MCF 10A (cell line): Measurements from ENCODE around the gene SHC3. TPM values are rescaled to one million over a fixed set of nuclear protein-coding genes. Genes with fewer than 3 reads are reported as not detected.

ENCODE experiments used
- BruUV-seq: library from RNA; stranded (reverse); fragments of 400-500 nt; replicated peaks from 2 replicates; lab custom pipeline; 2021; lab: Mats Ljungman, UMichigan
- CTCF ChIA-PET: fragments of 300-600 bp; sonication (Branson Sonifier 250); formaldehyde crosslinking; extraction: SDS; loops from one replicate; lab custom pipeline; 2021; ENCODE audit warnings: antibody characterized with exemption, inconsistent platforms; lab: Yijun Ruan, JAX
- POLR2A ChIA-PET: fragments of 300-600, 350-650 bp; sonication (Branson Sonifier 250); formaldehyde crosslinking; extraction: SDS; loops from one replicate; lab custom pipeline; 2020; ENCODE audit warnings: antibody characterized with exemption, inconsistent platforms; lab: Yijun Ruan, JAX
- DNase-seq: peaks from one replicate; pipeline ENCODE4 v3.0.0-alpha.2; 2018; ENCODE audit not compliant: unreplicated experiment
- H3K27ac Mint-ChIP-seq: one replicate; pipeline ENCODE4 v1.8.0; 2022; ENCODE audit warnings: mild to moderate bottlenecking, low read depth, mixed read lengths; ENCODE audit not compliant: unreplicated experiment
- H3K27me3 Mint-ChIP-seq: one replicate; pipeline ENCODE4 v1.8.0; 2022; ENCODE audit warnings: mixed read lengths; ENCODE audit not compliant: insufficient read depth, unreplicated experiment
- H3K36me3 Mint-ChIP-seq: one replicate; pipeline ENCODE4 v1.8.0; 2022; ENCODE audit warnings: mild to moderate bottlenecking, moderate library complexity, mixed read lengths; ENCODE audit not compliant: insufficient read depth, unreplicated experiment
- H3K4me1 Mint-ChIP-seq: one replicate; pipeline ENCODE4 v1.8.0; 2022; ENCODE audit warnings: mixed read lengths; ENCODE audit not compliant: insufficient read depth, unreplicated experiment
- H3K4me3 Mint-ChIP-seq: one replicate; pipeline ENCODE4 v1.8.0; 2022; ENCODE audit warnings: mild to moderate bottlenecking, moderate library complexity, mixed read lengths; ENCODE audit not compliant: unreplicated experiment
- H3K9me3 Mint-ChIP-seq: one replicate; pipeline ENCODE4 v1.8.0; 2022; ENCODE audit warnings: mixed read lengths; ENCODE audit not compliant: unreplicated experiment
- CTCF ChIP-seq: fragments of 200-600 bp; IDR thresholded peaks from one replicate; pipeline ENCODE4 v1.8.0; 2022; ENCODE audit warnings: antibody characterized with exemption, mild to moderate bottlenecking; ENCODE audit not compliant: unreplicated experiment
- intact Hi-C: fragments of 100-400 bp; cut with micrococcal nuclease; formaldehyde crosslinking; loops from 2 replicates; pipeline ENCODE4 v1.14.1; 2022
- total RNA-seq: library from RNA; stranded (reverse); gene quantifications from 2 replicates; pipeline ENCODE4 v1.2.3, GENCODE V29; 2022

SHC3 gene
- total RNA-seq, 1 experiment from 2014 or later, result 0.02 TPM

GRCh38 chr9:89046832-89047231, 131.8 kb downstream of the SHC3 start:
- Mint-ChIP-seq H3K4me1 (no peaks in the 10 kb centered on the region), H3K4me3 (no peak overlapping the region), H3K9me3 (no peaks in the 10 kb centered on the region), H3K27me3 (no peaks in the 10 kb centered on the region), H3K36me3 (no peaks in the 10 kb centered on the region), H3K27ac (no peak overlapping the region)
- CTCF ChIA-PET, result no interaction called here
- no peak for DNase-seq
- intact Hi-C loops, result no loop called here
- no TSS peak for BruUV-seq
- TF ChIP-seq CTCF, result no peak
- POLR2A ChIA-PET, result interaction anchor here (0.9 kb wide), 1 partner anchor 11 kb away, joined by 3 read pairs; no protein-coding TSS in a partner anchor

- no peaks in the 10 kb centered on the region for H3K4me1 Mint-ChIP-seq
- H3K27me3 Mint-ChIP-seq, result no peaks in the 10 kb centered on the region
- H3K36me3 Mint-ChIP-seq, result no peaks in the 10 kb centered on the region
- no peak for TF ChIP-seq CTCF
- CTCF ChIA-PET, result interaction anchor here (1.1 kb wide), 1 partner anchor 10 kb away, joined by 3 read pairs; no protein-coding TSS in a partner anchor
- H3K4me3 Mint-ChIP-seq, result no peak overlapping the region
- H3K27ac Mint-ChIP-seq, result no peak overlapping the region
- intact Hi-C loops, result no loop called here
- DNase-seq, result no peak
- BruUV-seq, result no TSS peak
- POLR2A ChIA-PET, result no interaction called here
- H3K9me3 Mint-ChIP-seq, result no peaks in the 10 kb centered on the region
Observed at GRCh38 chr9:89044881-89045280, 133.7 kb downstream of the SHC3 start.

GRCh38 chr9:89044104-89044503, 134.5 kb downstream of the SHC3 start:
- Mint-ChIP-seq H3K36me3 (no peaks in the 10 kb centered on the region), H3K9me3 (no peaks in the 10 kb centered on the region), H3K4me1 (no peaks in the 10 kb centered on the region), H3K4me3 (no peak overlapping the region), H3K27ac (no peak overlapping the region), H3K27me3 (no peaks in the 10 kb centered on the region)
- ChIA-PET POLR2A (no interaction called here), CTCF (interaction anchor here (0.7 to 1.1 kb wide), 2 partner anchors 10 to 77 kb away, joined by 3 read pairs; no protein-coding TSS in a partner anchor)
- TF ChIP-seq CTCF, result no peak
- BruUV-seq, result no TSS peak
- intact Hi-C loops, result no loop called here
- no peak for DNase-seq

- Mint-ChIP-seq H3K36me3 (no peaks in the 10 kb centered on the region), H3K4me3 (no peak overlapping the region), H3K27ac (no peak overlapping the region), H3K4me1 (peaks cover 4% of the 10 kb centered on the region), H3K27me3 (no peaks in the 10 kb centered on the region), H3K9me3 (no peaks in the 10 kb centered on the region)
- no TSS peak for BruUV-seq
- no peak for TF ChIP-seq CTCF
- POLR2A ChIA-PET, result no interaction called here
- no peak for DNase-seq
- CTCF ChIA-PET, result interaction anchor here (0.6 to 0.8 kb wide), 3 partner anchors 35 to 751 kb away, joined by 3 read pairs; no protein-coding TSS in a partner anchor
- intact Hi-C loops, result no loop called here
Observed at GRCh38 chr9:89042984-89043383, 135.6 kb downstream of the SHC3 start.
